ENCODE data around the gene RACGAP1.
"Not testable (repeated sequence)": the region's sequence is repeated elsewhere in the genome, so short reads cannot be mapped to it uniquely, and the experiment has no call there.

RACGAP1 gene

GRCh38 chr12:50055831-50056638 lies 30.7 kb upstream of the RACGAP1 start:
- peak; percentile 81 for DNase-seq

GRCh38 chr12:50053583-50053982 lies 28.3 kb upstream of the RACGAP1 start:
- DNase-seq = no peak

- DNase-seq = no peak
Observed at GRCh38 chr12:50052964-50053363, 27.7 kb upstream of the RACGAP1 start.

GRCh38 chr12:50052544-50052943 lies 27.2 kb upstream of the RACGAP1 start:
- no peak for DNase-seq

GRCh38 chr12:50051101-50051806 lies 26.0 kb upstream of the RACGAP1 start:
- peak; percentile 86 for DNase-seq

GRCh38 chr12:50050410-50051098 lies 25.3 kb upstream of the RACGAP1 start:
- DNase-seq = peak; percentile 84

- DNase-seq = no peak
Observed at GRCh38 chr12:50050119-50050385, 24.8 kb upstream of the RACGAP1 start.

- no peak for DNase-seq
Observed at GRCh38 chr12:50049254-50050118, 24.2 kb upstream of the RACGAP1 start.

- no peak for DNase-seq
Observed at GRCh38 chr12:50047693-50048250, 22.5 kb upstream of the RACGAP1 start.

- no peak for DNase-seq
Observed at GRCh38 chr12:50043854-50044253, 18.6 kb upstream of the RACGAP1 start.

GRCh38 chr12:50043308-50043707 lies 18.0 kb upstream of the RACGAP1 start:
- DNase-seq = no peak

- DNase-seq = no peak
Observed at GRCh38 chr12:50042693-50043092, 17.4 kb upstream of the RACGAP1 start.

- DNase-seq = no peak
Observed at GRCh38 chr12:50041962-50042361, 16.7 kb upstream of the RACGAP1 start.

GRCh38 chr12:50041062-50041860 lies 16.0 kb upstream of the RACGAP1 start:
- peak; percentile 54 for DNase-seq

- DNase-seq = peak; percentile 54
Observed at GRCh38 chr12:50040657-50041056, 15.4 kb upstream of the RACGAP1 start.

- peak; percentile 98 for DNase-seq
Observed at GRCh38 chr12:50039151-50039835, 14.0 kb upstream of the RACGAP1 start.

GRCh38 chr12:50038336-50038735 lies 13.0 kb upstream of the RACGAP1 start:
- DNase-seq = no peak

GRCh38 chr12:50032854-50033581 lies 7.7 kb upstream of the RACGAP1 start:
- DNase-seq = peak; percentile 72

- DNase-seq = no peak
Observed at GRCh38 chr12:50032515-50032853, 7.2 kb upstream of the RACGAP1 start.

- not testable (repeated sequence) for DNase-seq
Observed at GRCh38 chr12:50030449-50030848, 5.2 kb upstream of the RACGAP1 start.

GRCh38 chr12:50026691-50027090 lies 1.4 kb upstream of the RACGAP1 start:
- DNase-seq = no peak

All from islet precursor cell (in vitro differentiated cells).